ENCODE results near the gene SPDYE3.
"Not testable (repeated sequence)": the region's sequence is repeated elsewhere in the genome, so short reads cannot be mapped to it uniquely, and the experiment has no call there.

The SPDYE3 gene

DNA sequence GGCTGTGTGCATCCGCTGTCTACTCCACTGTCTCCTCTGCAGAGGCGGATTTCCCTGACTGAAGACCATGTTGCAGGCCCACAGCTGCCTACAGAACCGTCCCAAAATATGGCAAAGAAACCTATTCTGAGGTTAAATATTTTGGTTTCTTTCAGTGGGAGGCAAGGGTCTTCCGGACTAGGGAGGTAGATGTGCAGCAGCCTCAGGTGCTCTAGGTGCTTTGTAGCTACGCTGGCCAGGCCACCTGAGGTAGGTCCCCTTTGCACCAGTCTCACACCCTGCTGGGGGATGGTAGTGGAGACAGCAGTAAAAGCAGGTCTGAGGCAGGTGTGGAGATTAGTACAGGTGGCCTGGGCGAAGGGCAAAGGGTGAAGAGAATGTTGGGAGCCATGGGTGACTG is 42.3 kb downstream of the SPDYE3 start:
- in situ Hi-C loops (cut with HindIII; ENCODE audit: low pct_ligation_motif_present, low sequenced_read_pairs): no loop called here
- Histone ChIP-seq H3K27ac (no peak overlapping the region), H3K36me3 (replicated peaks) (peaks cover 64% of the 10 kb centered on the region), H3K4me3 (ENCODE audit: low read depth, low read length) (no peak overlapping the region), H3K27me3 (replicated peaks) (no peaks in the 10 kb centered on the region)
- TF ChIP-seq, protein P1, sequence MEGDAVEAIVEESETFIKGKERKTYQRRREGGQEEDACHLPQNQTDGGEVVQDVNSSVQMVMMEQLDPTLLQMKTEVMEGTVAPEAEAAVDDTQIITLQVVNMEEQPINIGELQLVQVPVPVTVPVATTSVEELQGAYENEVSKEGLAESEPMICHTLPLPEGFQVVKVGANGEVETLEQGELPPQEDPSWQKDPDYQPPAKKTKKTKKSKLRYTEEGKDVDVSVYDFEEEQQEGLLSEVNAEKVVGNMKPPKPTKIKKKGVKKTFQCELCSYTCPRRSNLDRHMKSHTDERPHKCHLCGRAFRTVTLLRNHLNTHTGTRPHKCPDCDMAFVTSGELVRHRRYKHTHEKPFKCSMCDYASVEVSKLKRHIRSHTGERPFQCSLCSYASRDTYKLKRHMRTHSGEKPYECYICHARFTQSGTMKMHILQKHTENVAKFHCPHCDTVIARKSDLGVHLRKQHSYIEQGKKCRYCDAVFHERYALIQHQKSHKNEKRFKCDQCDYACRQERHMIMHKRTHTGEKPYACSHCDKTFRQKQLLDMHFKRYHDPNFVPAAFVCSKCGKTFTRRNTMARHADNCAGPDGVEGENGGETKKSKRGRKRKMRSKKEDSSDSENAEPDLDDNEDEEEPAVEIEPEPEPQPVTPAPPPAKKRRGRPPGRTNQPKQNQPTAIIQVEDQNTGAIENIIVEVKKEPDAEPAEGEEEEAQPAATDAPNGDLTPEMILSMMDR (IDR thresholded peaks at IDR 0.05; ENCODE audit: low read depth, low read length, missing control alignments): no peak
- no peak for DNase-seq

DNA sequence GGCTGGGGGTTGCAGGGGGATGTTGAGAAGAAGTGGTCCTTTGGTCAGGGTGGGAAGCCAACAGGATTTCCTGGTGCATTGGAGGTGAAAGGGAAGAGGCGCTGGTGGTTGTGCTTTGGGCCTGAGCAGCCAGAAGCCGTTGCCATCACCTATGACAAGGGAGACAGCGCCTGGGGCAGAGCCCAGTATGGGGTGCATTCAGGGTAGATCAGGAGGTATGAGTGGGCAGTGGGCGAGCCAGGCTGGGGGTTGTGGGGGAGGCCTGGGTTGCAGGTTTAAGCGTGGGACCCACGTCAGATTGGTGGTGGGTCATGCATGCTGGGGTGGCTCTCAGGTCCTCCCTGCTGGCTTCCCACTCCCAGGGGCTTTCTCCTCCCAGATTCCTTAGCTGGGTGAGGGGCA is 44.2 kb downstream of the SPDYE3 start:
- no peak overlapping the region for H3K27ac ChIP-seq
- in situ Hi-C loops (cut with HindIII; ENCODE audit: low pct_ligation_motif_present, low sequenced_read_pairs): no loop called here
- TF ChIP-seq, protein P1 (IDR thresholded peaks at IDR 0.05; ENCODE audit: low read depth, low read length, missing control alignments): no peak

DNA sequence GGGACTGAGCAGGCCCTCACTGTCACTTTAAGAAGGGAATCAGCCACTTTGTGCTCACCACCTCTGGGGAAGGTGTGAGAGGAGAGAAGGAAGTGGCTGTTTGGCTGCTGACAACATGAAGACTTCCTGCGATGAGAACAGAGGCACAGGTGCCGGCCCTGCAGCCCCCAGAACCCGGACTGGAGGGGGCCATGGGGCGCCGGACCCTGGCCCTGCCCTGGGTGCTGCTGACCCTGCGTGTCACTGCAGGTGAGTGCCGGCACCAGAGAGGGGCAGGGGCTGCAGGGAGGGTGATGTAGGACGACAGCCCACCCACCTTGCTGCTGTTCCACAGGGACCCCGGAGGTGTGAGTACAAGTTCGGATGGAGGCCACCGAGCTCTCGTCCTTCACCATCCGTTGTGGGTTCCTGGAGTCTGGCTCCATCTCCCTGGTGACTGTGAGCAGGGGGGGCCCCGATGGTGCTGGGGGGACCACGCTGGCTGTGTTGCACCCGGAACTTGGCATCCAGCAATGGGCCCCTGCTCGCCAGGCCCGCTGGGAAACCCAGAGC is 44.8 kb downstream of the SPDYE3 start:
- in situ Hi-C loops (cut with HindIII; ENCODE audit: low pct_ligation_motif_present, low sequenced_read_pairs); DNase-seq; H3K27me3 ChIP-seq (replicated peaks); H3K27ac ChIP-seq; H3K4me3 ChIP-seq (ENCODE audit: low read depth, low read length): not testable (repeated sequence)
- peaks cover 69% of the 10 kb centered on the region for H3K36me3 ChIP-seq (replicated peaks)

More for the DNA sequence above, 44.2 kb downstream of the SPDYE3 start:
- DNase-seq: no peak
- H3K36me3 ChIP-seq (replicated peaks): peaks cover 69% of the 10 kb centered on the region
- H3K4me3 ChIP-seq (ENCODE audit: low read depth, low read length): no peak overlapping the region
- H3K27me3 ChIP-seq (replicated peaks): no peaks in the 10 kb centered on the region

DNA sequence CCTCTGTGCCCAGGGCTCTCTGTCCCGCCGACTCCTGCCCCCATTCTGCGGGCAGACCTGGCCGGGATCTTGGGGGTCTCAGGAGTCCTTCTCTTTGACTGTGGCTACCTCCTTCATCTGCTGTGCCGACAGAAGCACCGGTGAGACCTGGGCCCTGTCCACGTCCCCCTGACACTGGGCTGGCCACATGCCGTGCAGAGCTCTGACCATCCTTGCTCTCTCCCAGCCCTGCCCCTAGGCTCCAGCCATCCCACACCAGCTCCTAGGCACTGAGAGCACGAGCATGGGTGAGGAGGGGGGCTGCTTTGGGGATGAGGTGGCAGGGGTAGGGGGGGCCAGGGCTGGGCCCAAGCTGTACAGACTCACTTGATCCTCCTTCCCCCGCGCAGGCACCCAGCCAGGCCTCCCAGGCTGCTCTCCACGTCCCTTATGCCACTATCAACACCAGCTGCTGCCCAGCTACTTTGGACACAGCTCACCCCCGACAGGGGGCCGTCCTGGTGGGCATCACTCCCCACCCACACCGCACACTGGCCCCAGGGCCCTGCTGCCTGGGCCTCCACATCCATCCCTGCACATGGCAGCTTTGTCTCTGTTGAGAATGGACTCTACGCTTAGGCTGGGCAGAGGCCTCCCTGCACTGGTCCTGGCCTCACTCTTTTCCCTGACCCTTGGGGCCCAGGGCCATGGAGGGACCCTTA is 45.6 kb downstream of the SPDYE3 start:
- in situ Hi-C loops (cut with HindIII; ENCODE audit: low pct_ligation_motif_present, low sequenced_read_pairs): no loop called here
- peaks cover 66% of the 10 kb centered on the region for H3K36me3 ChIP-seq (replicated peaks)

DNA sequence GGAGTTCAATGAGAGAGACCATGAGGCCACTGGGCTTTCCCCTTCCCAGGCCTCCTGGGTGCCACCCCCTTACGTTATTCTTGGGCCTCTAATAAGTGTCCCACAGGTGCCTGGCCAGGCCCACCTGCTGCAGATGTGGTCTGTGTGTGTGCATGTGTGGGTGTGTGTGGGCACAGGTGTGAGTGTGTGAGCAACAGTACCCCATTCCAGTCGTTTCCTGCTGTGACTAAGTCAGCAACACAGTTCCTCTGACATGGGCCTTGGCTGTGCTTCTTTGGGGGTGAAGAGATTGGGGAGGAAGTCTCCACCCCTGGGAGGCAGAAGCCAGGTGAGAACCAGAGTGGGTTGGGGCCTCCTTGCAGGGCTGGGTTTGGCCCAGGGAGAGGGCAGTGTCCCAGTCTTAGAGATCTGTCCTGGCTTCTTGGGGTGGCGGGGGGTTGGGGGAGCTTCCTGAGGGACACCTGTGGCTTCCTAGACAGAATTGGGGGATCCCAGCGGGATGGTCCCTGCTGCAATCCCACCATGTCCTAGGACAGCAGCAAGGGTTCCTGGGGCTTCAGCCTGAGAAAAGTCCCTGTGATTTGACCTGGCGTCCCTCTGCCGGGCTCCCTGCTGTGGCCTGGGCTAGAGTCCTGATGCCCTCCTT is 46.3 kb downstream of the SPDYE3 start:
- Histone ChIP-seq H3K4me3 (ENCODE audit: low read depth, low read length) (no peak overlapping the region), H3K36me3 (replicated peaks) (peaks cover 72% of the 10 kb centered on the region), H3K27ac (no peak overlapping the region), H3K27me3 (replicated peaks) (no peaks in the 10 kb centered on the region)
- in situ Hi-C loops (cut with HindIII; ENCODE audit: low pct_ligation_motif_present, low sequenced_read_pairs): no loop called here
- no peak for DNase-seq
- TF ChIP-seq, protein P1 (IDR thresholded peaks at IDR 0.05; ENCODE audit: low read depth, low read length, missing control alignments): no peak

More for the DNA sequence above, 45.6 kb downstream of the SPDYE3 start:
- TF ChIP-seq, protein P1 (IDR thresholded peaks at IDR 0.05; ENCODE audit: low read depth, low read length, missing control alignments): no peak
- DNase-seq: no peak
- Histone ChIP-seq H3K27ac (no peak overlapping the region), H3K4me3 (ENCODE audit: low read depth, low read length) (no peak overlapping the region), H3K27me3 (replicated peaks) (no peaks in the 10 kb centered on the region)

DNA sequence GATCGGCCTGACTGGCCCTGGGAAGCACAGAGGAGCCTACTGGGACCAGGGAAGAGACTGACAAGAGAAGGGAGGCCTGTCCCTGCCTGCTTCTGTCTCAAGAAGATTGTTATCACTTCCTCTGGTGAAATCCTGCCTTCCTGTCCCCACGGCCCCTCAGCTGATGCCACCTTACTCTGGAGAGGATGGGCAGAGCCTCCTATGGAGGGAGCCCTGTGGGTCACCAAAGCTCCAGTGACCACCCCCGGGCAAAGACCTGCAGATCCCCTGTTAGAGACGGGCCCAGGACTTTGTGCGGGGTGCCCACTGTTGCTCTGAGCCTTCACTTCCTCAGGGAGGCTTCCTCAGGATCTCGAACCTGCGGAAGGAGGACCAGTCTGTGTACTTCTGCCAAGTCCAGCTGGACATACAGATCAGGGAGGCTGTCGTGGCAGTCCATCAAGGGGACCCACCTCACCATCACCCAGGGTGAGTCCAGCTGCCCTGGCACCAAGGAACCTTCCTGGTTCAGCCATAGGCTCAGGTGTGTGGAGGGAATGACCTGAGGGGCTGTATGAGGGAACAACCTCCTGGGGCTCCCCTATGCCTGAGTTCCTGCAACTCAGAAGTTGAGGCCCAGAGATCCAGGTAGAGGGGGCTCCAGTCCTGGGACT is 49.0 kb downstream of the SPDYE3 start:
- in situ Hi-C loops (cut with HindIII; ENCODE audit: low pct_ligation_motif_present, low sequenced_read_pairs): no loop called here
- no peak overlapping the region for H3K27ac ChIP-seq
- H3K4me3 ChIP-seq (ENCODE audit: low read depth, low read length): no peak overlapping the region
- no peaks in the 10 kb centered on the region for H3K27me3 ChIP-seq (replicated peaks)
- no peak for DNase-seq
- TF ChIP-seq, protein P1 (IDR thresholded peaks at IDR 0.05; ENCODE audit: low read depth, low read length, missing control alignments): no peak
- peaks cover 83% of the 10 kb centered on the region for H3K36me3 ChIP-seq (replicated peaks)
